Gastroesophageal sphincter (tissue), 3 donors: ENCODE measurements around the gene RTN4R.

Source experiments
- POLR2A ChIP-seq, 2 donors: fragments of 450-650 bp; IDR thresholded peaks; one replicate each; pipeline ENCODE4 v1.6.1; 2017; ENCODE audit warnings: antibody characterized with exemption in 2 of 2, mild to moderate bottlenecking in 2 of 2, moderate library complexity in 1 of 2
- TF ChIP-seq, protein P1 (sequence below), 4 experiments: fragments of 200-600 bp in 2 of 4; fragments of 450-650 bp in 2 of 4; sonication (generic) in 1 of 4; IDR thresholded peaks; one replicate each; pipeline ENCODE4 v1.5.1; 2017 to 2019; ENCODE audit warnings: antibody characterized with exemption in 4 of 4, mild to moderate bottlenecking in 2 of 4, moderate library complexity in 2 of 4

DNA sequence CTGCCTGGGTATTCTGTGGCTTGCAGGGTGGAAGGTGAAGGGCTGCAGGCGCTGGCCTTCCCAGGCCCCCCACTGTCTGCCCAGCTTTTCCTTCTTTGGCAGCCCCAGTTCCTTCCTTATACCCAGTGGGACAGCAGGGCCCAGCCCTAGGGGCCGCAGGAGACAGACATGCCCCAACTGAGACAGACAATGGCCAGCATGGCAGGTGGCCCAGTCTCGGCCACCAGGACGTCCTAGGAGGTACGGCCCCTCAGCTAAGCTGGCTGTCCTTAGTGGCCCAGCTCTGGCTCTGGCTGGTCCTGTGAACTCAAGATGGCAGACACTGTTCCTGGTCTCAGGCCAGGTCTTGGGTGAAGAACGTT, 35.9 kb downstream of the RTN4R start:
- TF ChIP-seq, protein P1, sequence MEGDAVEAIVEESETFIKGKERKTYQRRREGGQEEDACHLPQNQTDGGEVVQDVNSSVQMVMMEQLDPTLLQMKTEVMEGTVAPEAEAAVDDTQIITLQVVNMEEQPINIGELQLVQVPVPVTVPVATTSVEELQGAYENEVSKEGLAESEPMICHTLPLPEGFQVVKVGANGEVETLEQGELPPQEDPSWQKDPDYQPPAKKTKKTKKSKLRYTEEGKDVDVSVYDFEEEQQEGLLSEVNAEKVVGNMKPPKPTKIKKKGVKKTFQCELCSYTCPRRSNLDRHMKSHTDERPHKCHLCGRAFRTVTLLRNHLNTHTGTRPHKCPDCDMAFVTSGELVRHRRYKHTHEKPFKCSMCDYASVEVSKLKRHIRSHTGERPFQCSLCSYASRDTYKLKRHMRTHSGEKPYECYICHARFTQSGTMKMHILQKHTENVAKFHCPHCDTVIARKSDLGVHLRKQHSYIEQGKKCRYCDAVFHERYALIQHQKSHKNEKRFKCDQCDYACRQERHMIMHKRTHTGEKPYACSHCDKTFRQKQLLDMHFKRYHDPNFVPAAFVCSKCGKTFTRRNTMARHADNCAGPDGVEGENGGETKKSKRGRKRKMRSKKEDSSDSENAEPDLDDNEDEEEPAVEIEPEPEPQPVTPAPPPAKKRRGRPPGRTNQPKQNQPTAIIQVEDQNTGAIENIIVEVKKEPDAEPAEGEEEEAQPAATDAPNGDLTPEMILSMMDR (IDR thresholded peaks at IDR 0.05) = no peak
- TF ChIP-seq POLR2A (IDR thresholded peaks at IDR 0.05) = no peak
